H9 (cell line): ENCODE measurements around the gene PAM. TPM values are rescaled to one million over a fixed set of nuclear protein-coding genes. Genes with fewer than 3 reads are reported as not detected.
A peak's percentile ranks its signal among the peaks of the same experiment; 100 is the strongest.

Source experiments
- DNase-seq: peaks from one replicate; pipeline ENCODE4 v3.0.0-alpha.2; 2017
- H2AFZ ChIP-seq: one replicate; pipeline ENCODE4 v1.6.1; 2013; ENCODE audit warnings: mild to moderate bottlenecking, low read length, control low read depth, moderate library complexity
- H2AK5ac ChIP-seq: 2 replicates; pipeline ENCODE4 v1.6.1; 2013; ENCODE audit warnings: low read length, control low read depth, mixed read lengths; ENCODE audit not compliant: insufficient read length
- H2BK120ac ChIP-seq: one replicate; pipeline ENCODE4 v1.6.1; 2013; ENCODE audit warnings: low read depth, mild to moderate bottlenecking, low read length, control low read depth, inconsistent platforms; ENCODE audit not compliant: poor library complexity, severe bottlenecking
- H2BK12ac ChIP-seq: 2 replicates; pipeline ENCODE4 v1.6.1; 2013; ENCODE audit warnings: low read length, control low read depth, mixed read lengths, low read depth; ENCODE audit not compliant: insufficient read length
- H2BK15ac ChIP-seq: 2 replicates; pipeline ENCODE4 v1.6.1; 2013; ENCODE audit warnings: low read depth, low read length, control low read depth
- H2BK20ac ChIP-seq: one replicate; pipeline ENCODE4 v1.6.1; 2013; ENCODE audit warnings: low read depth, mild to moderate bottlenecking, low read length, control low read depth, inconsistent platforms; ENCODE audit not compliant: poor library complexity, severe bottlenecking
- H2BK5ac ChIP-seq: 2 replicates; pipeline ENCODE4 v1.6.1; 2013; ENCODE audit warnings: low read length, control low read depth, mixed read lengths; ENCODE audit not compliant: insufficient read length
- H3K14ac ChIP-seq: 2 replicates; pipeline ENCODE4 v1.6.1; 2013; ENCODE audit warnings: low read length, control low read depth; ENCODE audit not compliant: insufficient read depth
- H3K18ac ChIP-seq: 2 replicates; pipeline ENCODE4 v1.6.1; 2013; ENCODE audit warnings: low read depth, mild to moderate bottlenecking, mixed read lengths, low read length, control low read depth; ENCODE audit not compliant: insufficient read length
- H3K23ac ChIP-seq: 2 replicates; pipeline ENCODE4 v1.6.1; 2013; ENCODE audit warnings: low read length, control low read depth, mixed read lengths, low read depth; ENCODE audit not compliant: insufficient read length
- H3K23me2 ChIP-seq: 2 replicates; pipeline ENCODE4 v1.6.1; 2013; ENCODE audit warnings: low read depth, mild to moderate bottlenecking, mixed read lengths, low read length, control low read depth; ENCODE audit not compliant: insufficient read length, poor library complexity, severe bottlenecking
- H3K27ac ChIP-seq: 2 replicates; pipeline ENCODE4 v1.5.1; 2013; ENCODE audit warnings: low read length, control low read depth, mixed read lengths, low read depth; ENCODE audit not compliant: insufficient read length
- H3K27me3 ChIP-seq: 2 replicates; pipeline ENCODE4 v1.6.1; 2013; ENCODE audit warnings: low read length, control low read depth, inconsistent platforms; ENCODE audit not compliant: insufficient read depth
- H3K4ac ChIP-seq: 2 replicates; pipeline ENCODE4 v1.6.1; 2013; ENCODE audit warnings: low read depth, mild to moderate bottlenecking, control low read depth, inconsistent platforms, low read length, moderate library complexity
- H3K4me1 ChIP-seq: 2 replicates; pipeline ENCODE4 v1.6.1; 2013; ENCODE audit warnings: low read length, control low read depth, inconsistent platforms; ENCODE audit not compliant: insufficient read depth
- H3K4me2 ChIP-seq: 2 replicates; pipeline ENCODE4 v1.6.1; 2013; ENCODE audit warnings: low read length, control low read depth, mixed read lengths; ENCODE audit not compliant: insufficient read length, insufficient read depth
- H3K56ac ChIP-seq: 2 replicates; pipeline ENCODE4 v1.6.1; 2013; ENCODE audit warnings: low read depth, mild to moderate bottlenecking, mixed read lengths, low read length, control low read depth; ENCODE audit not compliant: insufficient read length
- H3K79me1 ChIP-seq: 2 replicates; pipeline ENCODE4 v1.6.1; 2013; ENCODE audit warnings: low read depth, mild to moderate bottlenecking, moderate library complexity, low read length, control low read depth, inconsistent platforms; ENCODE audit not compliant: insufficient read depth, poor library complexity, severe bottlenecking
- H3K79me2 ChIP-seq: 2 replicates; pipeline ENCODE4 v1.6.1; 2013; ENCODE audit warnings: low read length, control low read depth, inconsistent platforms; ENCODE audit not compliant: insufficient read depth
- H3K9ac ChIP-seq: 2 replicates; pipeline ENCODE4 v1.6.1; 2013; ENCODE audit warnings: low read length, control low read depth, mixed read lengths; ENCODE audit not compliant: insufficient read length; ENCODE audit errors: extremely low read depth
- H3K9me3 ChIP-seq: one replicate; pipeline ENCODE4 v1.6.1; 2013; ENCODE audit warnings: low read depth, low read length, inconsistent platforms; ENCODE audit not compliant: control insufficient read depth
- H3T11ph ChIP-seq: one replicate; pipeline ENCODE4 v1.6.1; 2013; ENCODE audit warnings: mild to moderate bottlenecking, low read length, control low read depth, inconsistent platforms
- H4K20me1 ChIP-seq: one replicate; pipeline ENCODE4 v1.6.1; 2013; ENCODE audit not compliant: control insufficient read depth, insufficient read length, insufficient read depth
- H4K5ac ChIP-seq: 2 replicates; pipeline ENCODE4 v1.6.1; 2013; ENCODE audit warnings: low read depth, mild to moderate bottlenecking, mixed read lengths, low read length, control low read depth; ENCODE audit not compliant: insufficient read length
- H4K8ac ChIP-seq: replicated peaks from 2 replicates; pipeline ENCODE4 v1.6.1; 2013; ENCODE audit warnings: low read length, control low read depth, mixed read lengths, low read depth; ENCODE audit not compliant: insufficient read length
- H4K91ac ChIP-seq: 2 replicates; pipeline ENCODE4 v1.6.1; 2013; ENCODE audit warnings: low read depth, mild to moderate bottlenecking, moderate library complexity, mixed read lengths, low read length, control low read depth; ENCODE audit not compliant: insufficient read length
- H3K27ac Mint-ChIP-seq, 3 experiments: 2 replicates in 2 of 3; 3 replicates in 1 of 3; pipeline ENCODE4 v1.8.0; 2020 to 2021; ENCODE audit warnings: mixed read lengths in 3 of 3, mild to moderate bottlenecking in 1 of 3, moderate library complexity in 1 of 3
- H3K27me3 Mint-ChIP-seq: 2 replicates; pipeline ENCODE4 v1.8.0; 2021; ENCODE audit warnings: low read depth, mild to moderate bottlenecking, moderate library complexity, mixed read lengths
- H3K36me3 Mint-ChIP-seq, 3 experiments: 2 replicates in 2 of 3; 3 replicates in 1 of 3; pipeline ENCODE4 v1.8.0; 2020 to 2021; ENCODE audit warnings: low read depth in 3 of 3, mixed read lengths in 3 of 3; ENCODE audit not compliant: insufficient read depth in 1 of 3
- H3K4me1 Mint-ChIP-seq, 2 experiments: 2 replicates each; pipeline ENCODE4 v1.8.0; 2020; ENCODE audit warnings: mixed read lengths in 2 of 2
- H3K4me3 Mint-ChIP-seq, 2 experiments: 2 replicates in 1 of 2; 3 replicates in 1 of 2; pipeline ENCODE4 v1.8.0; 2020 to 2021; ENCODE audit warnings: mild to moderate bottlenecking in 2 of 2, mixed read lengths in 2 of 2, moderate library complexity in 1 of 2
- H3K9me3 Mint-ChIP-seq, 2 experiments: 2 replicates in 1 of 2; 3 replicates in 1 of 2; pipeline ENCODE4 v1.8.0; 2020; ENCODE audit warnings: mild to moderate bottlenecking in 2 of 2, mixed read lengths in 2 of 2, moderate library complexity in 1 of 2
- WGBS: extraction: QIAGEN DNeasy Blood & Tissue Kit; methylation state at CpG from one replicate; pipeline ENCODE4 v1.1.7; 2013; ENCODE audit warnings: missing lambda C conversion rate, low lambda C conversion rate, mixed read lengths; ENCODE audit not compliant: insufficient read length; ENCODE audit errors: extremely low coverage; 5-methylcytosine and 5-hydroxymethylcytosine counted together
- long read RNA-seq: library from polyadenylated mRNA; unstranded; transcript quantifications from one replicate; pipeline ENCODE4 v2.0.0, GENCODE V29; 2020
- total RNA-seq: library from RNA; stranded (reverse); gene quantifications from 2 replicates; pipeline ENCODE4 v1.2.1, GENCODE V29; 2021
- TF ChIP-seq, protein P1 (sequence below): fragments of 200-600 bp; sonication (generic); conservative IDR thresholded peaks from 3 replicates; pipeline ENCODE4 v1.8.0; 2021; ENCODE audit warnings: antibody characterized with exemption, mild to moderate bottlenecking

PAM gene
- 31.5 and 34.9 TPM in 2 replicates for total RNA-seq
- long read RNA-seq, transcript PAM-204 (24 exons, 3,622 nt): major isoform, 6 of 171 reads
- long read RNA-seq, partial matches to known transcripts: 36 of 171 reads
- long read RNA-seq, other reads (novel, unspliced or antisense): 125 of 171 reads

DNA sequence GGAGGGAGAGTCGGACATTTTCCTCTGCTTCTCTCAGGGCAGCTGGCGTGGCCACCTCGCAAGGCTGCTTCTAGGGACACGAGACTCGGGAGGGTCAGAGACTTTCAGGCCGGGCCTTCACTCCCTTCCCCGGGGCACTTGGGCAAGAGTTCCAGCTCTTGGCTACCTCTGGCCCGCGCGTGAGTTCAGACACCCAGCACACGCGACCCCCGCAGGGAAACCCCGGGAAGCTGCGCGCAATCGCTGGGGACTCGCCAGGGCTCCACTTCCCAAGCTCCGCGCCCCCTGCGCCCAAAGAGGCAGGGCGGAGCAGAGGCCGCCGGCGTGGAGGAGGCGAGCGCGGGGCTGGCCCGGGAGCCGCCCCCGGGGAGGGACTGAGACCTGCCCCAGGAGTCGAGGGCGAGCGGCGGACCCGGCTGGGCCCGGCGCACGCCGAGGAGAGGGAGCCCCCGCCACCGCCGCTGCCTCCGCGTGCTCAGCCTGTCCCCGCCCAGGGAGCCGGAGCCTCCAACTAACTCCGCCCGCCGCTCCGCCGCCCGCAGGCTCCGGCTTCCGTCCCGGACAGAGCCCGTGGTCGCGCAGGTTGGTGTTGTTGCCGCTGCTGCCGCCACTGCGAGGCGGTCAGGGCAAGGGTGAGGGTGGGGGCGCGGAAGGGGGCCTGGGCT, at the start of gene PAM:
PAM (plus strand) TSS at position 539 of the 665 bp plus-strand sequence. CDS start 110,891 bp downstream, outside the sequence.
- H3K23me2 ChIP-seq: peaks cover 21% of the 10 kb centered on the region
- H2BK15ac ChIP-seq: 0 out of 2 replicates have a peak within 1 kb of the TSS, but pooled peaks have one; percentile 30
- peak within 1 kb of the TSS; percentile 76 for H4K5ac ChIP-seq
- no CpG with 5 or more reads among the region's 65 CpGs for WGBS
- H3K9ac ChIP-seq: peak within 1 kb of the TSS; percentile 84
- H2BK120ac ChIP-seq: no peak within 1 kb of the TSS
- H3K23ac ChIP-seq: no peak within 1 kb of the TSS
- 0 out of 2 replicates have a peak, but pooled peaks cover 6% of the 10 kb centered on the region for H3K4me1 ChIP-seq
- TF ChIP-seq, protein P1, sequence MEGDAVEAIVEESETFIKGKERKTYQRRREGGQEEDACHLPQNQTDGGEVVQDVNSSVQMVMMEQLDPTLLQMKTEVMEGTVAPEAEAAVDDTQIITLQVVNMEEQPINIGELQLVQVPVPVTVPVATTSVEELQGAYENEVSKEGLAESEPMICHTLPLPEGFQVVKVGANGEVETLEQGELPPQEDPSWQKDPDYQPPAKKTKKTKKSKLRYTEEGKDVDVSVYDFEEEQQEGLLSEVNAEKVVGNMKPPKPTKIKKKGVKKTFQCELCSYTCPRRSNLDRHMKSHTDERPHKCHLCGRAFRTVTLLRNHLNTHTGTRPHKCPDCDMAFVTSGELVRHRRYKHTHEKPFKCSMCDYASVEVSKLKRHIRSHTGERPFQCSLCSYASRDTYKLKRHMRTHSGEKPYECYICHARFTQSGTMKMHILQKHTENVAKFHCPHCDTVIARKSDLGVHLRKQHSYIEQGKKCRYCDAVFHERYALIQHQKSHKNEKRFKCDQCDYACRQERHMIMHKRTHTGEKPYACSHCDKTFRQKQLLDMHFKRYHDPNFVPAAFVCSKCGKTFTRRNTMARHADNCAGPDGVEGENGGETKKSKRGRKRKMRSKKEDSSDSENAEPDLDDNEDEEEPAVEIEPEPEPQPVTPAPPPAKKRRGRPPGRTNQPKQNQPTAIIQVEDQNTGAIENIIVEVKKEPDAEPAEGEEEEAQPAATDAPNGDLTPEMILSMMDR: no peak
- H3K9me3 Mint-ChIP-seq: no peaks in the 10 kb centered on the region; a peak in 2 of 5 replicates
- peaks cover 2 to 13% (median 5%) of the 10 kb centered on the region in 3 experiments; a peak in 4 of 7 replicates for H3K36me3 Mint-ChIP-seq
- DNase-seq: peak; percentile 78
- H3K27me3 Mint-ChIP-seq: peaks cover 30% of the 10 kb centered on the region
- peak within 1 kb of the TSS; percentile 97 for H3K14ac ChIP-seq
- H4K8ac ChIP-seq: no peak within 1 kb of the TSS
- no peaks in the 10 kb centered on the region for H4K20me1 ChIP-seq
- H3K4ac ChIP-seq: no peak within 1 kb of the TSS
- no peaks in the 10 kb centered on the region for H3K79me1 ChIP-seq
- no peak within 1 kb of the TSS for H3K56ac ChIP-seq
- H3K27ac ChIP-seq: no peak within 1 kb of the TSS
- no peaks in the 10 kb centered on the region for H3K9me3 ChIP-seq
- no peak within 1 kb of the TSS for H2BK20ac ChIP-seq
- H3K27ac Mint-ChIP-seq: peak within 1 kb of the TSS; percentile 69 to 83 (median 79); a peak in 5 of 7 replicates
- H3K18ac ChIP-seq: peak within 1 kb of the TSS; percentile 93
- H3K79me2 ChIP-seq: no peaks in the 10 kb centered on the region
- no peak within 1 kb of the TSS for H2AK5ac ChIP-seq
- no peak within 1 kb of the TSS for H2BK5ac ChIP-seq
- H3K27me3 ChIP-seq: no peaks in the 10 kb centered on the region; the same call in 1 of the 2 replicates
- no peak within 1 kb of the TSS for H2BK12ac ChIP-seq
- no peak within 1 kb of the TSS for H2AFZ ChIP-seq
- H3T11ph ChIP-seq: no peak within 1 kb of the TSS
- H3K4me3 Mint-ChIP-seq: peak within 1 kb of the TSS; percentile 89 to 93
- H4K91ac ChIP-seq: no peak within 1 kb of the TSS
- peaks cover 29 to 31% of the 10 kb centered on the region in 2 experiments for H3K4me1 Mint-ChIP-seq
- peak within 1 kb of the TSS; percentile 84 for H3K4me2 ChIP-seq
